IPS DF 6.9 (cell line): Measurements from ENCODE around the gene RAD50.

Experiments used
- DNase-seq: peaks from one replicate; pipeline ENCODE4 v3.0.0-alpha.2; 2013; ENCODE audit warnings: low read depth, low spot score
- H3K27ac ChIP-seq: one replicate; pipeline ENCODE4 v1.5.1; 2013; ENCODE audit warnings: low read length, control low read depth
- H3K27me3 ChIP-seq: 2 replicates; pipeline ENCODE4 v1.6.1; 2013; ENCODE audit warnings: mild to moderate bottlenecking, low read length; ENCODE audit not compliant: control insufficient read depth, insufficient read depth
- H3K36me3 ChIP-seq: 2 replicates; pipeline ENCODE4 v1.6.1; 2013; ENCODE audit warnings: low read length; ENCODE audit not compliant: control insufficient read depth, insufficient read depth
- H3K4me1 ChIP-seq: 2 replicates; pipeline ENCODE4 v1.6.1; 2013; ENCODE audit warnings: low read length; ENCODE audit not compliant: control insufficient read depth, insufficient read depth
- H3K4me3 ChIP-seq: 2 replicates; pipeline ENCODE4 v1.5.1; 2013; ENCODE audit warnings: mild to moderate bottlenecking, low read length
- H3K9me3 ChIP-seq: 2 replicates; pipeline ENCODE4 v1.6.1; 2013; ENCODE audit warnings: low read length, inconsistent platforms; ENCODE audit not compliant: control insufficient read depth, insufficient read depth
- WGBS: extraction: QIAGEN DNeasy Blood & Tissue Kit; methylation state at CpG from one replicate; pipeline ENCODE4 v1.1.7; 2013; ENCODE audit warnings: mixed read lengths, missing lambda C conversion rate; ENCODE audit not compliant: insufficient read length, insufficient coverage; 5-methylcytosine and 5-hydroxymethylcytosine counted together

Gene RAD50

DNA sequence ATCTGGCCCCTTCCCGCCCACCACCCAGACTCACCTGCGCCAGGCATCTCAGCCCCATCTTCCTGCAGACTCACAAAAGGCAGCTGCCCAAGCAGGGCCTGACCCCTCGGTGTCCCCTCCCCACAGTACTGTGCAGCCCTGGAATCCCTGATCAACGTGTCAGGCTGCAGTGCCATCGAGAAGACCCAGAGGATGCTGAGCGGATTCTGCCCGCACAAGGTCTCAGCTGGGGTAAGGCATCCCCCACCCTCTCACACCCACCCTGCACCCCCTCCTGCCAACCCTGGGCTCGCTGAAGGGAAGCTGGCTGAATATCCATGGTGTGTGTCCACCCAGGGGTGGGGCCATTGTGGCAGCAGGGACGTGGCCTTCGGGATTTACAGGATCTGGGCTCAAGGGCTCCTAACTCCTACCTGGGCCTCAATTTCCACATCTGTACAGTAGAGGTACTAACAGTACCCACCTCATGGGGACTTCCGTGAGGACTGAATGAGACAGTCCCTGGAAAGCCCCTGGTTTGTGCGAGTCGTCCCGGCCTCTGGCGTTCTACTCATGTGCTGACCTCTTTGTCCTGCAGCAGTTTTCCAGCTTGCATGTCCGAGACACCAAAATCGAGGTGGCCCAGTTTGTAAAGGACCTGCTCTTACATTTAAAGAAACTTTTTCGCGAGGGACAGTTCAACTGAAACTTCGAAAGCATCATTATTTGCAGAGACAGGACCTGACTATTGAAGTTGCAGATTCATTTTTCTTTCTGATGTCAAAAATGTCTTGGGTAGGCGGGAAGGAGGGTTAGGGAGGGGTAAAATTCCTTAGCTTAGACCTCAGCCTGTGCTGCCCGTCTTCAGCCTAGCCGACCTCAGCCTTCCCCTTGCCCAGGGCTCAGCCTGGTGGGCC, 103.1 kb downstream of the RAD50 start:
- H3K27ac ChIP-seq = no peak overlapping the region
- H3K27me3 ChIP-seq = peaks cover 10% of the 10 kb centered on the region; the same call in 1 of the 2 replicates
- no CpG with 5 or more reads among the region's 23 CpGs for WGBS
- H3K4me1 ChIP-seq = 0 out of 2 replicates have a peak, but pooled peaks cover 2% of the 10 kb centered on the region
- no peak for DNase-seq
- no peaks in the 10 kb centered on the region for H3K36me3 ChIP-seq
- no peak overlapping the region for H3K4me3 ChIP-seq
- H3K9me3 ChIP-seq = no peaks in the 10 kb centered on the region

DNA sequence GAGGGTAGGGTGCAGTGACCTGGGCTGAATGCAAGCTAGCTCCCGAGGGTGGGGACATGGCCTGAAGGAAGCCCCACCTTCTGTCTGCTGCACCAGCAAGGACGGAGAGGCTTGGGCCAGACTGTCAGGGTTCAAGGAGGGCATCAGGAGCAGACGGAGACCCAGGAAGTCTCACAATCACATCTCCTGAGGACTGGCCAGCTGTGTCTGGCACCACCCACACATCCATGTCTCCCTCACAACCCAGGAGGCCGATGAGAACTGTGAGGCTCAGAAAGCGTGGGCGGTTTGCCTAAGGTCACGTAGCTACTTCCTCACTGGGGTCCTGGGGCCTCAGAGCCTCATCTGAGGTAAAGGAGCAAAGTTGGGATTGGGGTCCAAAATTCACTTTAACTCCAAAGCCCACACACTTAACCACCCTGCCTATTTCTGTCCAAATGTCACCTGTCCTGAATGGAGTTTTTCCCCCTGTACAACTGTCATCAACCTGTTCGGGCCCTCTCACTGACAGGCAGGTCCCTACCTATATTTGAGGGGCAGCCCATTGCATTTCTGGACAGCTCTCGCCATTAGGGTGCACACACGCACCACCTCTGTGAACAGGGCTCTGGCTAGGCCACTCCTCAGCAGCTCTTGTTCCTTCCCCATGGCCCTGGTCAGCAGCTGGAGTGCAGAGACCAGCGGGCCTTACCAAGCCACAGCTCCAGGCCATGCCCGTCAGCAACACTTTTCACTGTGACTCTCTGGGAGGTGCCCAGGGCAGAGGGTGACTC, 104.6 kb downstream of the RAD50 start:
- no peaks in the 10 kb centered on the region for H3K36me3 ChIP-seq
- no peak for DNase-seq
- H3K27ac ChIP-seq = no peak overlapping the region
- H3K4me1 ChIP-seq = no peaks in the 10 kb centered on the region
- H3K9me3 ChIP-seq = no peaks in the 10 kb centered on the region
- WGBS = no CpG with 5 or more reads among the region's 12 CpGs
- no peak overlapping the region for H3K4me3 ChIP-seq
- H3K27me3 ChIP-seq = peaks cover 5% of the 10 kb centered on the region; the same call in 1 of the 2 replicates

DNA sequence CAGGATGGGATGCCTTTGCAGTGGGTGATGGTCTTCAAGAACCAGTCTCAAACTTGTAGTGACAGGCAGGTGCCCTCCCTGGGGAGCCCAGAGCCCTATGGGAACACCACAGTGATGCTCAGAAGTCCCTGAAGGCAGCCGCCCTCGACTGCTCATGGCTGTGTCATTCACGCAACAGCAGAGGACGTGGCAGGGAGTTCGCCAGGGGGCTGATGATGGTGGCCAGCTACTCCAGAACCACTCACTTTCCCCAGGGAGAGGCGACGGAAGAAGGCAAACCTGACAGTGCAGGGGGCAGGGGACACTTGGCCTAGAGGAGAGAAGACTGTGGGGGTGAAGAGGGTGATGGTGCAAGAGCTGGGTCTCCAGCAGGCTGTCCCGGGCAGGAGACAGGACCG, 105.2 kb downstream of the RAD50 start:
- Histone ChIP-seq H3K27ac (no peak overlapping the region), H3K27me3 (no peaks in the 10 kb centered on the region; the same call in 1 of the 2 replicates), H3K36me3 (no peaks in the 10 kb centered on the region), H3K9me3 (no peaks in the 10 kb centered on the region), H3K4me3 (no peak overlapping the region), H3K4me1 (no peaks in the 10 kb centered on the region)
- WGBS = no CpG with 5 or more reads among the region's 9 CpGs
- no peak for DNase-seq

DNA sequence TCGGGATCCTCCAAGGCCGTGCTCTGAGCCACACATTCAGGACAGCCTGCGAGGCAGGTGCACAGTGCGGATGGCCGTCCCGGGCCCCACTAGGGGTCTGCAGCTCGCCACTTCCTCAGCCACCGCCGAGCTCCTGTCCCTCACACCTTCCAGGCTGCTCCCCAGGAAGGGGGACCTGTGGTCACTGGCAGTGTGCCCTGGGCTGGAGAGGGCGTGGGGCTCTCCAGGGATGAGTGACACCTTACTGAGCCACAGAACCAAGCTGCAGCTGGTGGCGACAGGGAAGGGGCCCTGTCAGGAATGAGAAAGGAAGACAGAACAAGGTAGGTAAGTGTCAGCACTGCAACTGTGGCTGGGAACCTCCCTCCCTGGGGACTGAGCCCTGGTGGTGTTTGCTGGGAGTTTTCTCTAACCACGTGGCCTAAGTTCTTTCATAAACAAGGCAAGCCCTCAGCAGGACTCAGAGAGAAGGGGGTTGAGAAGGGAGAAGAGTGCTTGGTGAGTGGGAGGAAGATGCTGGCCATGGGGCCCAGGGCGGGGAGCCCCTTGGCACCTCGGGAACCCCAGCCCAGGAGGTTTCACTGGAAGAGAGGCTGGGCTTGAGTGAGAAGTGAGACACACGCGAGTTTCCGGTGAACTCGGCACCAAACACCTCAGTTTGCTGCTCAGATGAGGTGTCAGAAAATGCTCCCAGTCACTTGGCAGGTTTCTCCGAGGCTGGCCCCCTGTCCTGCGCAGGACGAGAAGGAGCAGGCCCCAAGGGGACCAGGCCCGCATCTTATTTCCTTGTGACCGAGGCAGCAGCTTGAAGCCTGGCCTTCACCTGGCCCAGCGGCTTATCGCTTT, 106.4 kb downstream of the RAD50 start:
- no CpG with 5 or more reads among the region's 25 CpGs for WGBS
- no peak for DNase-seq

DNA sequence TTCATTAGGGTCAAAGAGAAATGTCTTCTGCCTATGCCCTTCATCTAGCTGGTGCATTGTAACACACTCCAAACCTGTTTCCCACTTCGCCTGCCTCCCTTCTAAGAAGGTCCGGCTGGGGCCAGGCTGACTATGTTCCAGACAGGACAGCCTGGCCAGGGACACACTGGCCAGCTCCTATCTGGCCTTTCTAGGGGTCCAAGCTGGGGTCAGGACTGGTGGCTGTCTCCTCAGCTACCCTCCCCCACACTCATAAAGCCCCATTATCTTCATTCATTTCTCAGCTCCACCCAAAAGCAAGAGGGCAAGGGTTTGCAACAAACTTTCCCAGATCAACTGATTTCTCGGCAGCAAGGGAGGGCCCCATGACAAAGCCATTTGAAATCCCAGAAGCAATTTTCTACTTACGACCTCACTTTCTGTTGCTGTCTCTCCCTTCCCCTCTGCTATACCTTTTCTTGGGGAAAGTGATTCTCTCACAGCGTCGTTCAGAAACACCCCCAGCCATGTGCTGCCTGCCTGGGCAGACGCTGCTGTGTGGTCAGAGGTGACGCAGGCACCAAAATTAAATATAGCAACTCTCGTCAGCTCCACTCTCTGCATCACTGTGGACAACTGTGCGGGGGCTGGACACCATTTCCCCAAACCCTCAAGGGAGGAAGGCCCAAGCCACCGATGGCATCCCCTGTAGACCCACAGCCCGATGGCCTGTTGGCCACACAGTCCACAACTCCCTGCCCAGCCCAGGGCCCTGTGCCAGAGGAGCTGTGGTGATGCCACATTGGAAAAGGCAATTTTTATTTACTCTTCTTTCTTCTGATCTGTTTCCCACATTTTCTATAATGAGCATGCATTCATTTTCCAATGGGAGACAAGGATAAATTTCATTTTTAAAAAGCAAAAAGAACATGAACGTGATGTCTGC, 107.3 kb downstream of the RAD50 start:
- Histone ChIP-seq H3K36me3 (no peaks in the 10 kb centered on the region), H3K27me3 (no peaks in the 10 kb centered on the region), H3K27ac (no peak overlapping the region), H3K4me1 (no peaks in the 10 kb centered on the region), H3K4me3 (no peak overlapping the region), H3K9me3 (no peaks in the 10 kb centered on the region)
- DNase-seq = no peak
- WGBS = no CpG with 5 or more reads among the region's 13 CpGs

More for the DNA sequence above, 106.4 kb downstream of the RAD50 start:
- Histone ChIP-seq H3K9me3 (no peaks in the 10 kb centered on the region), H3K4me1 (no peaks in the 10 kb centered on the region), H3K4me3 (no peak overlapping the region), H3K27me3 (no peaks in the 10 kb centered on the region), H3K36me3 (no peaks in the 10 kb centered on the region), H3K27ac (no peak overlapping the region)

DNA sequence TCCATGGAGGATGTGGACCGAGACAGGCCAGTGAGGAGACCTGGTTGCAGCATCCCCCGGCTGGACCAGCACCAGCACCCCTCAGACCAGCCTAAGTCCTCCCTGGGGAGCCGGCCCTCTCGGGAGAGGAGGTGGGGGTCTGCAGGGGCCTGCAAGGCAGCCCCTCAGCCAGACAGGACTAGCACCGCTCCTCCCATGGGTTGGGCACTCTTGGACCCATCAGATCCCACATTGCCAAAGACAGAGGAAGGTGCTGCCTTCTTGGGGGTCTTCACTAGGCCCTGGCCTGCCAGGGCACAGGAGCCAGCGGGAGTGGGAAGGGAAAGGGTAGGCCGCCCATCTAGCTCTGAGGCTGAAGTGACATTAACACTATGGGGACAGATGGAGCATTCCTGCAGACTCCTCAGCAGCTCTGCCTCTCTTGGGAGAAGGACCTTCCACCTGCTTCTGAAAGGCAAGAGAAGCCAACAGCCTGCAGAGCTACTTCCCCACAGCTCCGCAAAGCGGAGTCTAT, 108.0 kb downstream of the RAD50 start:
- DNase-seq = no peak
- H3K27ac ChIP-seq = no peak overlapping the region
- H3K9me3 ChIP-seq = no peaks in the 10 kb centered on the region
- H3K27me3 ChIP-seq = no peaks in the 10 kb centered on the region
- H3K4me1 ChIP-seq = no peaks in the 10 kb centered on the region
- H3K4me3 ChIP-seq = no peak overlapping the region
- WGBS = no CpG with 5 or more reads among the region's 9 CpGs
- no peaks in the 10 kb centered on the region for H3K36me3 ChIP-seq

DNA sequence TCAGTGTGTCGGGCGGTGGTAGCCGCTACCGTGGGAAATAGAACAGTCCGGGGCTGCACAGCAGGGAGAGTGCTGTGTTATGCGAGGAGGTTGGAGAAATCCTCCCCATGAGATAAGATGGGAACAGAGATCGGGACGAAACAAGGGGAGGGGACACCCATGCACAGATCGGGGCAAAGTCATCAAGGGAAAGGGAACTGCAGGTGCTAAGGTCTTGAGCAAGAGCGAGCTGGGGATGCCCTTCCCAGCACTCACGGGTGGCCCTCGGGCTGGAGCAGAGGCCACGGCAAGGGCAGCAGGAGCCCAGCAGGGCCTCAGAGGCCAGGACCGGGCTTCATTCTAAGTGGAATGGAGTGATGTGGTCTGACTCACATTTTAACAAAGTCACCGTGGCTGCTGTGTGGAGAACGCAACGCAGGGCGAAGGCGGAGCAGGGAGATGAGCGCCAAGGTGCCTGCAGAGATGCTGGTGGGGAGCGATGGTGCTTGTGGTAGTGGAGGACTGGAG, 108.8 kb downstream of the RAD50 start:
- Histone ChIP-seq H3K4me3 (no peak overlapping the region), H3K27me3 (no peaks in the 10 kb centered on the region), H3K9me3 (no peaks in the 10 kb centered on the region), H3K36me3 (no peaks in the 10 kb centered on the region), H3K4me1 (peaks cover 1% of the 10 kb centered on the region; the same call in 1 of the 2 replicates), H3K27ac (no peak overlapping the region)
- DNase-seq = no peak
- WGBS = no CpG with 5 or more reads among the region's 21 CpGs

DNA sequence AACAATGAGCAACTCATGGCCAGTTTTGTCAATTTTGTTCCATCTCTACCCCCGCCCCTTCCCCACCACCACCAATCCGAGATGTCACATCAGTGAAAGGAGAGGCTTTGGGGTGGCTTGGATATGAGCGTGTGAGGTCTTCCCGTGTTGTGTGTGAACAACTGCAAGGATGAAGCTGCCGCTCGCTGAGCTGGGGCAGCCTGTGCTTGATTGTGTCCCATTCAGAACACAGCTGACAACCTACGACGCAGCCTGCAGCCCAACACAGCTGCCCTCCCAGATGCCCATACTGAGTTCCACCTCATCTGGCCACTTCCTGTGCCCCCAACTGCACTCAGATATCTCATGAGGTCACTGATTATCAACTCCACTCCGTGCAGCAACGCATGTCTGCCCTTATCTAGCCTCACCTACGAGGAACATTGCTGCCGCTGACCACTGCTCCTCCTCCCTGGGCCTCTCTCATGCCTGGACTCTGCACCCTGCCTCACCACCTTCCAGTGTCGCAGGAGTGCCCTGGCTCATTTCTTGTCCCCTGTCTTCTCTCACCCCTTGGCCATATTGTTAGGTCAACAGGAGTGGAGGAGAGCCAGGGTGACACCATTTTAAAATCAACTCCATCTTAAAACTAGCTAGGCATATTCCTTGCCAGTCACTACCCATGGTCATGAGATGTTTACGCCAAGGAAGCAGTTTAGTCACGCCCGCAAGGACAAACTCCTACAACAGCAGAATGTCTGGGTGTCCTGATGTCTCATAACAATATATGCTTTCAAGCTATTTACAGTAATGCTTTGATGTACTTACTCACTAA, 109.7 kb downstream of the RAD50 start:
- Histone ChIP-seq H3K4me1 (peaks cover 1% of the 10 kb centered on the region; the same call in 1 of the 2 replicates), H3K9me3 (no peaks in the 10 kb centered on the region), H3K27me3 (no peaks in the 10 kb centered on the region), H3K4me3 (no peak overlapping the region), H3K27ac (no peak overlapping the region), H3K36me3 (no peaks in the 10 kb centered on the region)
- no peak for DNase-seq
- no CpG with 5 or more reads among the region's 16 CpGs for WGBS
